ENCODE results near the gene ZIC5.

GRCh38 chr13:99984461-99985240 is 13.1 kb upstream of the ZIC5 start:
- TF ChIP-seq CTCF (IDR thresholded peaks at IDR 0.05) (no peak), POLR2AphosphoS5 (IDR thresholded peaks at IDR 0.05) (no peak), POLR2A (IDR thresholded peaks at IDR 0.05) (no peak)

All from prostate gland (tissue), 2 donors.